Epithelial cell of proximal tubule (primary cell): ENCODE measurements around the gene A2ML1. TPM values are rescaled to one million over a fixed set of nuclear protein-coding genes. Genes with fewer than 3 reads are reported as not detected.
"Not testable (repeated sequence)": the region's sequence is repeated elsewhere in the genome, so short reads cannot be mapped to it uniquely, and the experiment has no call there.

Experiments used
- DNase-seq: peaks from one replicate; pipeline ENCODE4 v3.0.0-alpha.2; 2011; ENCODE audit warnings: low read depth
- H3K4me3 ChIP-seq: 2 replicates; pipeline ENCODE4 v1.5.1; 2011; ENCODE audit warnings: low read depth, mild to moderate bottlenecking, low read length
- CTCF ChIP-seq: conservative IDR thresholded peaks from 2 replicates; pipeline ENCODE4 v1.5.1; 2012; ENCODE audit warnings: low read depth, mild to moderate bottlenecking, low read length
- total RNA-seq: library from RNA; depleted of rRNA; stranded (reverse); fragments of >200 nt; gene quantifications from 2 replicates; pipeline ENCODE4 v1.2.3, GENCODE V29; 2015

The A2ML1 gene
- total RNA-seq, 1 donor from 2014 or later, result not detected

GRCh38 chr12:8887285-8887715 is 64.9 kb downstream of the A2ML1 start:
- TF ChIP-seq CTCF, result no peak
- H3K4me3 ChIP-seq, result no peak overlapping the region
- DNase-seq, result peak; percentile 43

- no peak for DNase-seq
- TF ChIP-seq CTCF, result peak; percentile 88
- peak overlapping the region; percentile 50 for H3K4me3 ChIP-seq
Observed at GRCh38 chr12:8890313-8891085, 68.1 kb downstream of the A2ML1 start.

- no peak for DNase-seq
- H3K4me3 ChIP-seq, result no peak overlapping the region
- no peak for TF ChIP-seq CTCF
Observed at GRCh38 chr12:8891976-8892375, 69.6 kb downstream of the A2ML1 start.

- no peak for DNase-seq
- no peak for TF ChIP-seq CTCF
- H3K4me3 ChIP-seq, result no peak overlapping the region
Observed at GRCh38 chr12:8894378-8894777, 72.0 kb downstream of the A2ML1 start.

GRCh38 chr12:8894986-8895385 is 72.6 kb downstream of the A2ML1 start:
- TF ChIP-seq CTCF, result no peak
- no peak for DNase-seq
- no peak overlapping the region for H3K4me3 ChIP-seq

GRCh38 chr12:8897081-8897480 is 74.7 kb downstream of the A2ML1 start:
- no peak for TF ChIP-seq CTCF
- no peak for DNase-seq
- H3K4me3 ChIP-seq, result no peak overlapping the region

GRCh38 chr12:8899830-8900229 is 77.4 kb downstream of the A2ML1 start:
- H3K4me3 ChIP-seq, result no peak overlapping the region
- no peak for TF ChIP-seq CTCF
- DNase-seq, result no peak

- DNase-seq, H3K4me3 ChIP-seq: not testable (repeated sequence)
Observed at GRCh38 chr12:8902703-8903102, 80.3 kb downstream of the A2ML1 start.
